CD4-positive, alpha-beta T cell treated with Interferon gamma for 1 hour (primary cell): Measurements from ENCODE around the gene ST6GALNAC4.

Source experiments
- DNase-seq: peaks from one replicate; pipeline ENCODE4 v3.0.0-alpha.2; 2020

ST6GALNAC4 gene, protein sequence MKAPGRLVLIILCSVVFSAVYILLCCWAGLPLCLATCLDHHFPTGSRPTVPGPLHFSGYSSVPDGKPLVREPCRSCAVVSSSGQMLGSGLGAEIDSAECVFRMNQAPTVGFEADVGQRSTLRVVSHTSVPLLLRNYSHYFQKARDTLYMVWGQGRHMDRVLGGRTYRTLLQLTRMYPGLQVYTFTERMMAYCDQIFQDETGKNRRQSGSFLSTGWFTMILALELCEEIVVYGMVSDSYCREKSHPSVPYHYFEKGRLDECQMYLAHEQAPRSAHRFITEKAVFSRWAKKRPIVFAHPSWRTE

GRCh38 chr9:127916720-127917581 lies at the start of gene ST6GALNAC4:
Gene ST6GALNAC4, minus strand, starts transcription at chr9:127917041. Its CDS starts 622 bp downstream, at chr9:127916419.
- peak; percentile 94 for DNase-seq

DNA sequence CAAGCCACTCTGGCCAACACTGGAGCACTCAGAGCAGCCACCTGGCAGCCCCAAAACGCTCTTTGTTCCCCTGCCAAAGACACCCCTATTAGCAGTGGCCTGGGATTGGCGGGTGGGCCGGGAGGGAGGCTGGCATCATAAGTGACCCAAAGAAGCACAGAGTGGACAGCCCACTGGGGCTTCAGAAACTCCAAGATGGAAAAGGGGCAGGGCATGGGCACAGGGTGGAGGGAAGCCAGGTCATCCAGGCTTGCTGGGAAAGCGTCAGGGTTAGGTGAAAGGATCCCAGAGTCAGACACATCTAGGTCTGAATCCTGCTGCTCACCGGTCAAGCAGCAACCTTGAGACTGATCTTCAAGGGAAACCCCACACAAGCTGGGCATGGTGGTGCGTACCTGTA lies 49.1 kb upstream of the ST6GALNAC4 start:
- no peak for DNase-seq

DNA sequence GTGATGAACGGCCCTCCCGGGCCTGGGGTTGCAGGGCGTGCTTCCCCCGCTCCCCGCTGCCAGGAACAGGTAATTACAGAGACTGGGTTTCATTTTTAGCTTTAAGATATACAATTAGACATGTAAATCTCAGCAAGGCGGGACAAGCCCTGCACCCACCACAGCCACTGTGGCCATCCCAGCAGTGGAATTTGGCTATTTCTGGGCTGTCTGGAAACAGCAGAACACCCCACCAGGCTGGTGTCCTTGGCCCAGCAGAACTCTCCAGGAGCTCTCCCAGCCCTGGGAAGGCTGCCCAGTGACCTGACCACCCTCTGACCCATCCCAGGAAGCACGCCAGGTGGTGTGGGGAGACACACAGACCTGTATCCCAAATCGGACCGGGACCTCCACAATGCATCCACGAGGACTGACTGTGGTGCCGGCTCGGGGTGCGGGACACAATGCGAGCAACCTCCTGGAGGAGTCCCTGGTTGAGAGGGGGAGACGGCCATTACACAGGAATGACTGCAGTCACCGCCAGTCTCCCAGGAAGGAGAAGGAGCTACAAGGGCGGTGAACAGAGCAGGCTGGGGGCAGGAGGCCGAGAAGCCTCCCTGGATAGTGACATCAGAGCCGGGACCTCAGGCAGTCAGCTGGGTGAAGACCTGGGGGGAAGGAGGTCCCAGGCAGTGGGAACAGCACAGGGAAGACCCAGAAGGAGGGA lies 46.7 kb upstream of the ST6GALNAC4 start:
- DNase-seq = no peak

DNA sequence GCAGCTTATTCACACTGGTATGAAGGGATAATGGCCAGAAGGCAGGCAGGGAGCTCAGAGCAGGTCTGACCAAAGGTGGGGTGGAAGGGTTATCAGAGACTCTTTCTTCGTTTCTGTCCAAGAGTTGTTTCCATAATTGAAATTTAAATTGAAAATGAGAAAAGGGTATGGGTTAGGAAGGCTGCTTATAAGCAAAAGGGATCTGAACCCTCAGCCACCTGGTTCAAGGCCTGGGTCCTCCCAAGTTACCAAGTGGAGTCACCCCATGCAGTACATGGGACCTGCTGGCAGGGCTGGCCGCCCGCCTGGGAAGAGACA lies 46.2 kb upstream of the ST6GALNAC4 start:
- DNase-seq = no peak

GRCh38 chr9:127962278-127962677 lies 45.4 kb upstream of the ST6GALNAC4 start:
- DNase-seq = no peak

GRCh38 chr9:127961613-127962155 lies 44.8 kb upstream of the ST6GALNAC4 start:
- no peak for DNase-seq

DNA sequence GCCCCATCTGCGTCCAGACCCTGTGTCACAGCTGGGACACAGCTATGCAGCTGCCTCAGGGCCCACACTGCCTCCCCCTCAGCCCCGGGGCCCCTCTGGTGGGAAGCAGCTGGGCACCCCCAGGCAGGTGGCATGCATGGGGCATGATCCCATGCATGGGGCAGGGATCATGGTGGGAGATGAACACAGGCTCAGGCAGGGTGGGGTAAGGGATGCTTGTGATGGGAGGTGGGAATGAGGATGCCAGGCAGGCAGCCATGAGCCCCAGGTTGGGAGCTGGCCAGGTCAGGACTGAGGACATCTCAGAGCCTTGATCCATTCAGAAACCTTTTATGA lies 44.3 kb upstream of the ST6GALNAC4 start:
- DNase-seq = no peak

DNA sequence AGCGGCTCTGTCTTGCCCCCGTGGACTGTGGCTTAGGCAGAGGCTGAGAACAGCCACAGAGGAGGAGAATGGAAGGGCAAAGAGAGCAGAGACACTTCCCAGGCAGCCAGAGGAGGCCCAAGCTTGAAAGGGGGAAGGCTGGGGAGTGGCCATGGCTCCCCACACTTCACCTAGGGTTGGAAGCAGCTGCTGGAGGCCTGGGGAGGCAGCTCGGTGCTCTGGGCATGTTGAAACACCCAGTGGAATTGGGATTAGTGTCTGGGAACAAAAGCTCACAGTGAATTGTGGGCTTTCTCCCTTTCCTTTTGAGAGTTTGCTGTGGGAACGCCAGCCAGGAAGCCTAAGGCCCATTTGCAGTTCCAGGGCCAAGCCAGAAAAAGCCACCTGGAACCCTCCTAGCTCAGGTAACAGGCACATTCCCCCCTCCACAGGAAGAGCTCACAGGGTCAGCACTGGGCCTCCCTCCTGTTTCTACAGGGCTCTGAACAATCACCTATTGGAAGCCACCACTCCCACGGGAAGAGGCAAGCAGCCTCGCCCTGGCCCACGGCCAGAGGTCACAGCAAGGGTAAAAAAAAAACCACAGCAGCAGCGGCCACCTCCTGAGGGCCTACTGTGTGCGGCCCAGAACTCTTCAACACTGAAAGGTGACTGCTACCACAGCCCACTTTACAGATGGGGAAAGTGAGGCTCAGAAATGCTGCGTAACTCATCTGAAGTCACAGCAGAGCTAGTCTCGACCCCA lies 43.7 kb upstream of the ST6GALNAC4 start:
- DNase-seq = no peak

GRCh38 chr9:127959841-127960409 lies 43.1 kb upstream of the ST6GALNAC4 start:
- no peak for DNase-seq

- no peak for DNase-seq
Measured at GRCh38 chr9:127959398-127959797, 42.6 kb upstream of the ST6GALNAC4 start.

GRCh38 chr9:127958728-127959127 lies 41.9 kb upstream of the ST6GALNAC4 start:
- no peak for DNase-seq

- peak; percentile 73 for DNase-seq
Measured at GRCh38 chr9:127955294-127956015, 38.6 kb upstream of the ST6GALNAC4 start.

DNA sequence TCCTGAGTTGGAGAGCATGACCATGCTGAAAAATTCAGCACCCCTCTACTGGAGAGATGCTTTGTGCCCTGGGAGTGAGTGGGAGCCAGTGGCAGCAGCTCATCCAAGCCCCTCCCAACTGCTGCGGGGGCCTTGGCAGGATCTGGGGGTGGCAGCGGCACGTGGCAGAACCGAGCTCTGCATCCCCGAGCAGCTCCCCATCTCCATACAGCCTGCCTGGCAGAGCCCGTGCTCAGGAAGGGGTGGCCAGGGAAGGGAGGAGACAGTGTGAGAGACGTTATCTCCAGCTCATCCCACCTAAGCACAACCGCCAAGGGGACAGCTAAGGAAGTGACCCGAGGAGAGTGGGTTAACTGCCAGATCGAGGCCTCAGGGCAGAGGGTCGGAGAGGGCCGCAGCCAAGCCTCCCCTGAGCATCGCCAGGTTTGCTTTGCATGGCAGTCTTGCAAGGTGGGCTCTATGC lies 38.0 kb upstream of the ST6GALNAC4 start:
- DNase-seq = no peak

GRCh38 chr9:127953768-127954505 lies 37.1 kb upstream of the ST6GALNAC4 start:
- no peak for DNase-seq

DNA sequence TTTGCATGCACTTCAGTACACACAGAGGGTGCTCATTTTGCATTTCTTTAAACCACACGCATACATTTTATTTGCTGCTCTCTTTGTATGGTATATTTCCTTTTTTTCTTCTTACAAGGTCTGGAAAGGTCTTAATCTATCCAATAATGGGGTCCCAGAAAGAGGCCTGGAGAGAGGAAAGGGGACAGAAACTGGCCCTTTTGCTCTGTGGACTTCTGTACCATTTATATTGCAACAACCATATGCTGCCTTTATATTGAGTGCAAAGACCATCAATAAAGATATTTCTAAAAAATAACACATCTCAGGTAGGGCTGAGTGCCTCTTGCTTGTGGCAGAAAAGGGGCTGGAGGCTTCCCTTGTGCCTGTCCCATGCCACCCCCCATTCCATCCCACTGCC lies 36.3 kb upstream of the ST6GALNAC4 start:
- no peak for DNase-seq

DNA sequence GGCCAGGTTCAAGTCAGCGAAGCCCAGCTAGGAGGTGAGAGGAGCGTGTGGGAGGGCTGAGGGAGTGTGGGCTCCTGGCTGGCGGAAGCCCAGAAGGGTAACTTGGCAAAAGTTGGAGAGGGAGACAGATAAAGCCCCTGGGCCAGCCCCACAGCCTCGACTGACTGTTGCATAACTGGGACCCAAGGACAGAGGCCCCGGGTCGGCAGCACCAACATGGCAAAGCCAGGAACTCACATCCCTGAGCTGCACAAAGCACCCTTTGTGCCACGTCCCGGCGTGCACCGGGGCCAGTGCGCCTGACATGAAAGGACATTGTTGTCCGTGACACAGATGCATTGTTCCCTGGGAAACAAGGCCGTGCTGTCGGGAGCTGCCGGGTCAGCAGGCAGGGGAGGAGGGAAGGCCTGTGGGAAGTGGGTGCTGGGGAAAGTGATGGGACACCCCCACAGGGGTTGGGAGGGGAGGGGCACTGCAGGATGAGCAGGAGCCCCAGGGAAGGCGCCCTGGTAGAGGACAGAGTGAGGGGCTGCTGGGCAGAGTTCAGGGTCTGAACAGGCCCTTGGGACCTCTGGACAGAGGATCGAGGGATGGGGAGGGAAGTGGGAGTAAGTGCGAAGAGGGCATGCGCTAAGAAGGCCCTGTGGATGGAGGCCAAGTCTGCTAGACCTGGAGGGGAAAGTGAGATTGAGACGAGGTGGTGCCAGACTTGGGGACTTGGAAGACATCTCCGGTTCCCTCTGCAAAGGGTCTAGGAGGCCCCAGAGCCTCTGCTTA lies 33.9 kb upstream of the ST6GALNAC4 start:
- DNase-seq = no peak

- no peak for DNase-seq
Measured at GRCh38 chr9:127949827-127950512, 33.1 kb upstream of the ST6GALNAC4 start.

GRCh38 chr9:127947841-127948710 lies 31.2 kb upstream of the ST6GALNAC4 start:
- DNase-seq = no peak
